ENCODE measurements around the gene KRTAP3-2. TPM values are rescaled to one million over a fixed set of nuclear protein-coding genes. Genes with fewer than 3 reads are reported as not detected.

The KRTAP3-2 gene
- total RNA-seq, 4 donors from 2014 or later, result not detected

DNA sequence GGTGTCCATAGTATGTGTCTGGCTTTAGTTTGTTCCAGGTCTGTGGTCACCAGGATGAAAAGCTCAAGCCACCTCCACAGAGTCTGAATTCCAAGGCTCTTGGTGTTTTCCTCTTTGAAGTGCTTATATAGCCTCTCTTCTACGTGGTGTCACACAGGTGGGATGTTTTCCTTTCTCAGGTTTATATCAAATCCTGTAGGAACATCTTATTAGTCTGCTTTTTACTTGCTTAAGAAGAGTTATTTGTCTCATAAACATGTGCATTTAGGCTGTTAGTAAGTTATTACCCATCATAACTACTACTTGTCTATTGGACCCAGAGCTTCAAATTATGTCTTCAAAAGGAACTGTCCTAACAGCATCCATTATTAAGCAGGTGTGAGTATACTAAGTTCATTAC lies 32.9 kb downstream of the KRTAP3-2 start, which contains the start of gene KRT39:
KRT39 (minus strand) TSS at position 101 of the 400 bp plus-strand sequence; CDS start at position 9, 92 bp downstream.
- Histone ChIP-seq H3K4me1 (no peaks in the 10 kb centered on the region), H3K36me3 (no peaks in the 10 kb centered on the region), H3K27ac (no peak within 1 kb of the TSS), H3K9me3 (no peaks in the 10 kb centered on the region), H3K4me3 (no peak within 1 kb of the TSS), H3K27me3 (no peaks in the 10 kb centered on the region)
- DNase-seq (ENCODE audit: low spot score in 2 of 2), result no peak
- no peak for TF ChIP-seq POLR2A (IDR thresholded peaks at IDR 0.05)
- no peak for TF ChIP-seq EP300 (IDR thresholded peaks at IDR 0.05)
- TF ChIP-seq, protein P1, sequence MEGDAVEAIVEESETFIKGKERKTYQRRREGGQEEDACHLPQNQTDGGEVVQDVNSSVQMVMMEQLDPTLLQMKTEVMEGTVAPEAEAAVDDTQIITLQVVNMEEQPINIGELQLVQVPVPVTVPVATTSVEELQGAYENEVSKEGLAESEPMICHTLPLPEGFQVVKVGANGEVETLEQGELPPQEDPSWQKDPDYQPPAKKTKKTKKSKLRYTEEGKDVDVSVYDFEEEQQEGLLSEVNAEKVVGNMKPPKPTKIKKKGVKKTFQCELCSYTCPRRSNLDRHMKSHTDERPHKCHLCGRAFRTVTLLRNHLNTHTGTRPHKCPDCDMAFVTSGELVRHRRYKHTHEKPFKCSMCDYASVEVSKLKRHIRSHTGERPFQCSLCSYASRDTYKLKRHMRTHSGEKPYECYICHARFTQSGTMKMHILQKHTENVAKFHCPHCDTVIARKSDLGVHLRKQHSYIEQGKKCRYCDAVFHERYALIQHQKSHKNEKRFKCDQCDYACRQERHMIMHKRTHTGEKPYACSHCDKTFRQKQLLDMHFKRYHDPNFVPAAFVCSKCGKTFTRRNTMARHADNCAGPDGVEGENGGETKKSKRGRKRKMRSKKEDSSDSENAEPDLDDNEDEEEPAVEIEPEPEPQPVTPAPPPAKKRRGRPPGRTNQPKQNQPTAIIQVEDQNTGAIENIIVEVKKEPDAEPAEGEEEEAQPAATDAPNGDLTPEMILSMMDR (IDR thresholded peaks at IDR 0.05), result no peak
- 72 to 89% methylated on average over 1 of the region's 1 CpG for WGBS, 2 donors

DNA sequence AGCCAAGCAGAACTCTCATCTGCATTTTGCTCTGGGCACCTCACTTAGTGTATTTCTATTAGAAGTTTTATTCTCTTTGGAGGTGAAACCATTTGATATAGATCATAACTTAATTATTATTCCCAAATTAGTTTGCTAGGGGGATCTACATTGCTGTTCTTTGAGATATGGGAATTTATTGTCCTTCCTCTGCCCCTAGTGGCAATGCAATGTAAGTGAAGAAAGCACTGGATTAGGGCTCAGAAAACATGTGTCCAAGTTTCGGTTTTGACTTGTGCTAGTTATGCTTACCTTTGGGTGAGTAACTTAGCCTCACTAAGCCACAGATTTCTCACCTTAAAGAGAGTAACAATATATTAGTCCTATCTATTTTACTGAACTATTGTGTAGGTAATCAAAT lies 35.9 kb downstream of the KRTAP3-2 start:
- Histone ChIP-seq H3K27ac (no peak overlapping the region), H3K9me3 (no peaks in the 10 kb centered on the region), H3K4me3 (no peak overlapping the region), H3K4me1 (no peaks in the 10 kb centered on the region), H3K27me3 (no peaks in the 10 kb centered on the region), H3K36me3 (no peaks in the 10 kb centered on the region)
- WGBS, 2 donors, result 55 to 56% methylated on average over 1 of the region's 1 CpG
- DNase-seq (ENCODE audit: low spot score in 2 of 2), result no peak
- TF ChIP-seq EP300 (IDR thresholded peaks at IDR 0.05) (no peak), POLR2A (IDR thresholded peaks at IDR 0.05) (no peak)
- TF ChIP-seq, protein P1 (IDR thresholded peaks at IDR 0.05), result peak; percentile 27 to 40 (median 34)

DNA sequence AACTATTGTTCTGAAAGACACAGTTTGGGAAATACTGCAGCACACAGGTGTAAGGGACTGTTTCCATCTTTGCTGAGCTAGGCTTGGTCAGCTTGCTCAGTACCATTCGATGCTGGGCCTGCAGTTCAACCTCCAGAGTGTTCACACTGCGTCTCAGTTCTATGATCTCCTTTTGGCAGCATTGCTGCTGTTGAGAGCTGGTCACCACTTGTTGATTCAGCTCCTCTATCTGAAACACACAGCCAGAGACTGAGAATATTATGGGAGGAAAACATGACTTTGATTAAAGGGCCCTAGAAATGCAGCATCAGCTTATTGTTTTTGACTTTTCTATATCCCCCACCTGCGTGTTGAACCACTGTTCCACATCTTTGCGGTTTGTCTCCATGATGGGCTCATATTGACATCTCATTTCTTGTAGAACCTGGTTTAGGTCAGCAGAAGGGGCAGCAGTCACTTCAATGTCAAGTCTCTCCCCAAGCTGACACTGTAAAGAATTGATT lies 37.6 kb downstream of the KRTAP3-2 start:
- no peaks in the 10 kb centered on the region for H3K27me3 ChIP-seq
- no peaks in the 10 kb centered on the region for H3K36me3 ChIP-seq
- no peaks in the 10 kb centered on the region for H3K9me3 ChIP-seq
- TF ChIP-seq, protein P1 (IDR thresholded peaks at IDR 0.05), result no peak
- no peak for TF ChIP-seq EP300 (IDR thresholded peaks at IDR 0.05)
- no peak overlapping the region for H3K4me3 ChIP-seq
- no peaks in the 10 kb centered on the region for H3K4me1 ChIP-seq
- 89 to 94% methylated on average over 4 of the region's 4 CpGs for WGBS, 2 donors
- no peak overlapping the region for H3K27ac ChIP-seq
- no peak for DNase-seq (ENCODE audit: low spot score in 2 of 2)

DNA sequence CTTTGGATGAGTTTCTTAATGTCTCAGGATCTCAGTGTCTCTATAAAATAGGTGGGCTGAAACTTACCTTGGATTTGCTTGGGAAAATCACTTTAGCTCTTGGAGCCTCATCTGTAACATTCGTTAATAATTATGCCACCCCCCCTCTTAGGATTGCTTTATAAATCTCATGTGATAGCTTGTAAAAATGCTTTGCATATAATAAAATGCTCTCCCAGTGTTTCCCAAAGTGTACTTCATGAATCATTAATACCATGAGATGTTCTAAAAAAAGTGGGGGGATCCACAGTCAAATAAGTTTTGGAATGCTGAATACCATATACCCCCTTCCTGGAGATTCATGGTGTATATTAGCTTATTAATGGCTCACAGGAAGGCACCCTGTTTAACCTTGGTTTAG lies 38.1 kb downstream of the KRTAP3-2 start:
- Histone ChIP-seq H3K4me1 (no peaks in the 10 kb centered on the region), H3K27ac (no peak overlapping the region), H3K4me3 (no peak overlapping the region), H3K27me3 (no peaks in the 10 kb centered on the region), H3K9me3 (no peaks in the 10 kb centered on the region), H3K36me3 (no peaks in the 10 kb centered on the region)
- TF ChIP-seq EP300 (IDR thresholded peaks at IDR 0.05) (no peak), POLR2A (IDR thresholded peaks at IDR 0.05) (no peak)
- TF ChIP-seq, protein P1 (IDR thresholded peaks at IDR 0.05), result no peak
- DNase-seq (ENCODE audit: low spot score in 2 of 2), result no peak
- 84 to 88% methylated on average over 1 of the region's 1 CpG for WGBS, 2 donors

DNA sequence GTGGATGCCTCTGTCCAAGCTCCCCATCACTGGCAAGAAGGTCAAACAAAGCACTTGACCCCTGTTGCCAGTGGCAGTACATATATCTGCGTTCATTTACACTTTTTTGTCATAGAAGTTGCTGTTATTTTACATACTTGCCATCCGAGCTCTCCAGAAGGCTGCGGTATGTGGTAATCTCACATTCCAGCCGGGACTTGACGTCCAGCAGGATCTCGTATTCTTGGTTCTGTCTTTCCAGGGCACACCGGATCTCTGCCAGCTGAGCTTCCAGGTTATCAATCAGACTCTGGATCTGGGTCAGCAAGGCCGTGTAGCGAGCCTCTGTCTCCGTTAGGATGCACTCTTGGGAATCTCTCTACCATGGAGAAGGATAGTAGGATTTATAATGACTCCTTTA lies 39.6 kb downstream of the KRTAP3-2 start:
- Histone ChIP-seq H3K4me1 (no peaks in the 10 kb centered on the region), H3K4me3 (no peak overlapping the region), H3K9me3 (no peaks in the 10 kb centered on the region), H3K27ac (no peak overlapping the region), H3K36me3 (no peaks in the 10 kb centered on the region), H3K27me3 (no peaks in the 10 kb centered on the region)
- TF ChIP-seq, protein P1 (IDR thresholded peaks at IDR 0.05), result no peak
- TF ChIP-seq POLR2A (IDR thresholded peaks at IDR 0.05) (no peak), EP300 (IDR thresholded peaks at IDR 0.05) (no peak)
- DNase-seq (ENCODE audit: low spot score in 2 of 2), result no peak
- 81 to 85% methylated on average over 10 of the region's 10 CpGs for WGBS, 2 donors
